Upper lobe of right lung (tissue), 1 donor: ENCODE measurements around the gene PLCL2. TPM values are rescaled to one million over a fixed set of nuclear protein-coding genes. Genes with fewer than 3 reads are reported as not detected.
"Not testable (repeated sequence)": the region's sequence is repeated elsewhere in the genome, so short reads cannot be mapped to it uniquely, and the experiment has no call there.

Experiments
- ATAC-seq: fragments of 200-7000 bp; cut with Tn5 transposase; one replicate; pipeline ENCODE4 v1.9.1; 2020; ENCODE audit warnings: mild to moderate bottlenecking, moderate library complexity
- DNase-seq: peaks from one replicate; pipeline ENCODE4 v3.0.0-alpha.2; 2020
- H3K27ac ChIP-seq: fragments of 200-600 bp; one replicate; pipeline ENCODE4 v1.8.0; 2022
- H3K27me3 ChIP-seq: fragments of 200-600 bp; one replicate; pipeline ENCODE4 v1.8.0; 2022; ENCODE audit warnings: mild to moderate bottlenecking
- H3K36me3 ChIP-seq: fragments of 200-600 bp; one replicate; pipeline ENCODE4 v1.8.0; 2022
- H3K4me1 ChIP-seq: fragments of 200-600 bp; one replicate; pipeline ENCODE4 v1.8.0; 2022
- H3K4me3 ChIP-seq: fragments of 200-600 bp; one replicate; pipeline ENCODE4 v1.8.0; 2022; ENCODE audit warnings: mild to moderate bottlenecking
- H3K9me3 ChIP-seq: fragments of 200-600 bp; one replicate; pipeline ENCODE4 v1.8.0; 2022
- intact Hi-C: fragments of 100-400 bp; cut with DNase I; formaldehyde crosslinking; loops from one replicate; pipeline ENCODE4 v1.11.0; 2022
- total RNA-seq: library from RNA; stranded (reverse); fragmentation: NEBNext Ultra II Directional; extraction: Animal tissue kit (Norgen Biotek cat#: 25700); gene quantifications from one replicate; pipeline ENCODE4 v1.2.1, GENCODE V29; 2021
- TF ChIP-seq, protein P1 (sequence below): fragments of 200-600 bp; IDR thresholded peaks from one replicate; pipeline ENCODE4 v1.8.0; 2022; ENCODE audit warnings: antibody characterized with exemption
- donor health status: DM: no; HTN: yes; CAD: no; lungs with severe emphysema.

The PLCL2 gene
- total RNA-seq, 1 donor from 2014 or later, result 9.1 TPM

DNA sequence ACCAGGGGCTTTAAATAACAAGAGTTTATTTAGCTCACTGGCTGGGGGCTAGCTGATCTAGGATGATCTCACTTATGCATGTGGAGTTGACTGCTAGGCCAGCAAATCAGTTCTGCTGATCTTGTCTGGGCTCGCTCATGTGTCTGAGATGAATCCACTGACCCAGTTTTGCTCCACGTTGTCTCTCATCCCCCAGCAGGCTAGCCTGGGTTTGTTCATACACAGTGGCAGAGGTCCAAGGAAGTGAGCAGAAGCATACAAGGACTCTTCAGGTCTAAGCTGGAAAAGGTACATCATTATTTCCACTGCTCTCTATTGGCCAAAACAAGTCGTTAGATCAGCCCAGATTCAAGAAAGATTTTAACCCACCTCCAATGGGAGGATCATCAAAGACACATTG, 238.0 kb downstream of the PLCL2 start:
- Histone ChIP-seq H3K9me3 (no peaks in the 10 kb centered on the region), H3K4me3 (no peak overlapping the region), H3K27me3 (no peaks in the 10 kb centered on the region), H3K4me1 (no peaks in the 10 kb centered on the region), H3K36me3 (no peaks in the 10 kb centered on the region), H3K27ac (no peak overlapping the region)
- DNase-seq (no peak), ATAC-seq (no peak)
- intact Hi-C loops, result no loop called here
- TF ChIP-seq, protein P1, sequence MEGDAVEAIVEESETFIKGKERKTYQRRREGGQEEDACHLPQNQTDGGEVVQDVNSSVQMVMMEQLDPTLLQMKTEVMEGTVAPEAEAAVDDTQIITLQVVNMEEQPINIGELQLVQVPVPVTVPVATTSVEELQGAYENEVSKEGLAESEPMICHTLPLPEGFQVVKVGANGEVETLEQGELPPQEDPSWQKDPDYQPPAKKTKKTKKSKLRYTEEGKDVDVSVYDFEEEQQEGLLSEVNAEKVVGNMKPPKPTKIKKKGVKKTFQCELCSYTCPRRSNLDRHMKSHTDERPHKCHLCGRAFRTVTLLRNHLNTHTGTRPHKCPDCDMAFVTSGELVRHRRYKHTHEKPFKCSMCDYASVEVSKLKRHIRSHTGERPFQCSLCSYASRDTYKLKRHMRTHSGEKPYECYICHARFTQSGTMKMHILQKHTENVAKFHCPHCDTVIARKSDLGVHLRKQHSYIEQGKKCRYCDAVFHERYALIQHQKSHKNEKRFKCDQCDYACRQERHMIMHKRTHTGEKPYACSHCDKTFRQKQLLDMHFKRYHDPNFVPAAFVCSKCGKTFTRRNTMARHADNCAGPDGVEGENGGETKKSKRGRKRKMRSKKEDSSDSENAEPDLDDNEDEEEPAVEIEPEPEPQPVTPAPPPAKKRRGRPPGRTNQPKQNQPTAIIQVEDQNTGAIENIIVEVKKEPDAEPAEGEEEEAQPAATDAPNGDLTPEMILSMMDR, result no peak

DNA sequence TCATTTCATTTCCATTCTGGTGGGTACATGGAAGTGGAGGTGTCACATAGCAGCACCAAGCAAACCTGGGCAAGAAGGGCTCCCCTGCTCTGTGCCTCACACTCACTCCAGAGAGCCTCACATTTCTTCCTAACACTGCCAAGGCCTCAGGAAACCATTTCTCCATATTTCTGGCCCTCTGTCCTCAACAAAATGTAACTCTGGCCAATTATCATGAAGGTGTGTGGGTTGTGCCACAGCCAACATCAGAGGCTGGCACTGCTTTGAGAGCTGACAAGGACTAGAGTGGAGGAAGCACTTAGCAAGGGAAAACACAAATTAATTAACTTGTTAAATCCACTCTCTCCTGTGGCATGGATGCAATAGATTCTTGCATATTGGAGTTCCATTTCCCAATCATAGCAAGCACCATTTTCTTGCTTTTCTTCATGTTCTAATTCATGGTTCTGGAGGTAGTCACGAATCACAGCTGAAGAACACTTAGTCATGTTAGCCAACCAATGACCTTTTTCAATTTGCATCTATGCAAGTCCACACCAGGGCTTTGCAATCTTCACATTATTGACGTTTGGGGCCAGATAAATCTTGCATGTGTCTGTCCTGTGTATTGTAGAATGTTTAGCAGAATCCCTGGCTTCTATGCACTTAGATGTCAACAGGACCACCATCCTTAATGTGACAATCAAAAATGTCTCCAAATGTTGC, 241.1 kb downstream of the PLCL2 start:
- H3K4me3 ChIP-seq, result no peak overlapping the region
- TF ChIP-seq, protein P1, result no peak
- ATAC-seq, result no peak

DNA sequence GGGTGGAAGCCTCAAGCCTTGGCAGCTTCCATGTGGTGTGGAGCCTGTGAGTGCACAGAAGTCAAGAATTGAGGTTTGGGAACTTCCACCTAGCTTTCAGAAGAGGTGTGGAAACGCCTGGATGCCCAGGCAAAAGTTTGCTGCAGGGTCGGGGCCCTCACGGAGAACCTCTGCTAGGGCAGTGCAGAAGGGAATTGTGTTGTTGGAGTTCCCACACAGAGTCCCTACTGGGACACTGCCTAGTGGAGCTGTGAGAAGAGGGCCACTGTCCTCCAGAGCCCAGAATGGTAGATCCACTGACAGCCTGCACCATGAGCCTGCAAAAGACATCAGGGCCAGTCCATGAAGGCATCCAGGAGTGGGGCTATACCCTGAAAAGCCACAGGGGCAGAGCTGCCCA, 243.9 kb downstream of the PLCL2 start:
- H3K27ac ChIP-seq, intact Hi-C loops, DNase-seq, H3K9me3 ChIP-seq, H3K27me3 ChIP-seq, H3K4me3 ChIP-seq, H3K36me3 ChIP-seq, H3K4me1 ChIP-seq, ATAC-seq: not testable (repeated sequence)

More for the DNA sequence above, 241.1 kb downstream of the PLCL2 start:
- H3K27me3 ChIP-seq, result no peaks in the 10 kb centered on the region
- H3K9me3 ChIP-seq, result no peaks in the 10 kb centered on the region
- no peaks in the 10 kb centered on the region for H3K4me1 ChIP-seq
- intact Hi-C loops, result no loop called here
- no peak for DNase-seq
- no peak overlapping the region for H3K27ac ChIP-seq
- no peaks in the 10 kb centered on the region for H3K36me3 ChIP-seq

DNA sequence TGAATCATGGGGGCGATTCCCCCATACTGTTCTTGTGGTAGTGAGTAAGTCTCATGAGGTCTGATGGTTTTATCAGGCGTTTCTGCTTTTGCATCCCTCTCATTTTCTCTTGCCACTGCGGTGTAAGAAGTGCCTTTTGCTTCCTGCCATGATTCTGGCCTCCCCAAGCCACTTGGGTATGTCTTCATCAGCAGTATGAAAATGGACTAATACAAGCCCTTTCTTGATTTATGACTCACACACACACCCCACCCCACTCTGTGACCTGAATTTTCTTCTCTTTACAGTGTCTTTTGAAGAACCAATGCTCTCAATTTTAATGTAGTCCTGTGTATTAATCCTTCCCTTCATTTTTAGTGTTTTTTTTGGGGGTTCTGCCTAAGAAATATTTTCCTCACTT, 244.8 kb downstream of the PLCL2 start:
- ATAC-seq, result no peak
- H3K4me1 ChIP-seq, result no peaks in the 10 kb centered on the region
- H3K36me3 ChIP-seq, result no peaks in the 10 kb centered on the region
- no peak overlapping the region for H3K4me3 ChIP-seq
- H3K9me3 ChIP-seq, result no peaks in the 10 kb centered on the region
- TF ChIP-seq, protein P1, result no peak
- H3K27me3 ChIP-seq, result no peaks in the 10 kb centered on the region
- no peak for DNase-seq
- no peak overlapping the region for H3K27ac ChIP-seq
- intact Hi-C loops, result no loop called here

DNA sequence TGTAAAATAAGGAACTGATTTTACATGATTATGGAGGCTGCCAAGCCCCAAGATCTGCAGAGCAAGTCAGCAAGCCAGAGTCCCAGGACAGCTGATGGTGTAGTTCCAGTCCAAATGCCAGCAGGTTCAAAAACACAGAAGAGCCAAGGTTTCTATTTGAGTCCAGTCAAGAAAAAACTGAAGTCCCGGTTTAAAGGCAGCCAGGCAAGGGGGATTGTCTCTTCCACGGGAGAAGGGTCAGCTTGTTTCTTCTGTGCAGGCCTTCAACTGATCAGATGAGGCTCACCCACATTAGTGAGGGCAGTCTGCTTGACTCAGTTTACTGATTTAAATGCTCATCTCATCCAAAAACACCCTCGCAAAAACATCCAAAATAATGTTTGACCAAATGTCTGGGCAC, 246.2 kb downstream of the PLCL2 start:
- H3K9me3 ChIP-seq, result no peaks in the 10 kb centered on the region
- TF ChIP-seq, protein P1, result no peak
- H3K4me1 ChIP-seq, result no peaks in the 10 kb centered on the region
- no peak for ATAC-seq
- intact Hi-C loops, result no loop called here
- DNase-seq, result no peak
- H3K4me3 ChIP-seq, result no peak overlapping the region
- no peaks in the 10 kb centered on the region for H3K36me3 ChIP-seq
- H3K27me3 ChIP-seq, result no peaks in the 10 kb centered on the region
- no peak overlapping the region for H3K27ac ChIP-seq

DNA sequence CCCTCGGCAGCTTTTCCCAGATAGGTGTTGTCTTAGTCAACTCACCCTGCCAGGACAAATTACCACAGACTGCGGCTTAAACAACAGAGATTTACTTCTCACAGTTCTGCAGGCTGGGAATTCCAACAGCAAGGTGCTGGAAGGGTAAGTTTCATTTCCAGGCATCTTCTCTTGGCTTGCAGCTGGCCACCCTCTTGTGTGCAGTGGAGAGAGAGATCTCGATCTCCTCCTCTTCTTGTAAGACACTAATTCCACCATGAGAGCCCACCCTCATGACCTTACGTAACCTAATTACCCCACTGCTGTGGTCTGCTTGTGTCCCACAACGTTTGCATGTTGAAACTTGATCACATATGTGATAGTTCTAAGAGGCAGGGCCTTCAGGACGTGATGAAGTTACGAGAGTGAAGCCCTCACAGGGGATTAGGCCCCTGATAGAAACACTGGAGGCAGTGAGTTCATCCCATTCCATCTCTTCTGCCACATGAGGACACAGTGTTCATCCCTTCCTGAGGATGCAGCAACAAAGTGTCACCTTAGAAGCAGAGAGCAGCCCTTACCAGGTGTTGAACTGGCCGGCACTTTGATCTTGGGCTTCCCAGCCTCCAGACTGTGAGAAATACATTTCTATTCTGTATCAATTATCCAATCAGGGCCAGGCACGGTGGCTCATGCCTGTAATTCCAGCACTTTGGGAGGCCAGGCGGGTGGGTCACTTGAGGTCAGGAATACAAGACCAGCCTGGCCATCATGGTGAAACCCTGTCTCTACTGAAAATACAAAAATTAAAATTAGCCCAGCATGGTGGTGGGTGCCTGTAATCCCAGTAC, 247.7 kb downstream of the PLCL2 start:
- no peak overlapping the region for H3K4me3 ChIP-seq
- TF ChIP-seq, protein P1, result no peak
- H3K27ac ChIP-seq, result no peak overlapping the region
- no peaks in the 10 kb centered on the region for H3K27me3 ChIP-seq
- no peaks in the 10 kb centered on the region for H3K9me3 ChIP-seq
- H3K4me1 ChIP-seq, result no peaks in the 10 kb centered on the region
- ATAC-seq (no peak), DNase-seq (no peak)
- no peaks in the 10 kb centered on the region for H3K36me3 ChIP-seq
- intact Hi-C loops, result no loop called here
